SHP77 (cell line): ENCODE measurements around the gene EVC.

ENCODE experiments used
- DNase-seq, 2 experiments: peaks; one replicate each; lab custom pipeline; 2025; lab: John Stamatoyannopoulos, UW

The EVC gene

DNA sequence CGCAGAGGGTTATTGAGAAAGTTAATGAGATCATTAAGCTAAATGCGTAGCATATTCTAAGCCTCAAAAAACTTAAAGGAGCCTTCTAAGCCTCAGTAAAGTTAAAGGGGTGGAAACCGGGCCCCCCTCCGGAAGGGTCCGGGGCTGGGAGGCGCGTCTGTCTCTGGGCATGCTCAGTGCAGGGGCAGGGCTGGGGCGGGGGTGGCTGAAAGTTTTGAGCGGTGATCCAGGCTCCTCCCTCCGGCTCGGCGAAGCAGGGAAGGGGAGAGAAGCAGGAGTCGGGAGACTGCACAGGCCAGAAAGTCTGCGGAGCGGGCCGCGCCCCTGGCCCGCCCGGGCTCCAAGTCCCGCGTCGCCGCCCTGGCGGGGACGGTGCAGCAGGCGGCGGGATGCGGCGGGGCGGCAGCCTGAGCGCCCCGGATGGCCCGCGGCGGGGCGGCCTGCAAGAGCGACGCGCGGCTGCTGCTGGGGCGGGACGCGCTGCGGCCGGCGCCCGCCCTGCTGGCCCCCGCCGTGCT lies at the start of gene EVC:
TSS of gene EVC (plus strand) at position 241 of the 518 bp plus-strand sequence. CDS start at position 421, 180 bp downstream.
- peak in 1 of 2 experiments; percentile 26 for DNase-seq

DNA sequence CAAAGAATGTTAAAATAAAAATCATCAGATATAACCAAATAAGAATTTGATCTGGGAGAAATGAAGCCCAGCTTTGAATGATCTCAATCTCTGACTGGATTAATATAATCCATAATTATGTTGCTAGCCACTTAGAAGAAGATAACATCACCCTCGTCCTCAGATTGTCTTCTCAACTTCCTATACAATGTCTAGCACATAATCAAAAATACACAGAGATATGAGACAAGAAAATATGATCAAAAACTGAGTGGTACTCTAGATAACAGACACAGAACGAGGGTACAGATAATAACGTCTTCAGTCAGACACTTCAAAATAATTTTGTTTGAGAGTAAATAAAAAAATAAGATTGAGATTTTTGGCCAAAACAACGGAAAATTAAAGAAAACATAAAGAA lies 49.8 kb upstream of the EVC start:
- no peak for DNase-seq

DNA sequence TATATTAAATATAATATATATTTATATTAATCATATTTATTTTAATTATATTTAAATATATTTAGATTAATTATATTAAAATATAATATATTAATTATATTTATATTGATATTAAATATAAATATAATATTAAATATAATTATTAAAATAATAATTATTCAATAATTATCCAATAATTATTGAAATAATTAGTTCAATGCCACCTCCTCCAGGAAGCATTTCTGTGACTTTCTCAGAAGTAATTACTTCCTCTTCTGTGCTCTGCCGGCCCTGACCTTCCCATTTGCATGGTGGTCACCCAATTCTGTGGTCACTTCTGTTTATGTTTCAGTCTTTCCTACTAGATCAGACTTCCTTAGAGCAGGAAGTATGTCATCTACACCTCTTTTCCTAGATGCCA lies 48.4 kb upstream of the EVC start:
- no peak for DNase-seq

DNA sequence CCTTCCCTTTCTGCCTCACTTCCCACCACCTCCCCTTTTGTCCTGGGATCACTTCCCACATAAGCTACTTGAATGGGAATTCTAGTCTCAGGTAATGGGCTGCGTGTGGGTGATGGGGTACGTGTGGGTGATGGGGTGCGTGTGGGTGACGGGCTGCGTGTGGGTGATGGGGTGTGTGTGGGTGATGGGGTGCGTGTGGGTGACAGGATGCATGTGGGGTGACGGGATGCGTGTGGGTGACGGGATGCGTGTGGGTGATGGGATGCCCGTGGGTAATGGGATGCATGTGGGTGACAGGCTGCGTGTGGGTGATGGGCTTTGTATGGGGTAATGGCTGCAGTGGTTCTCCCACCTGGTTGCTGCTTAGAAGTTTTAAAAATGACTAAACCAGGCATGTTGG lies 46.2 kb upstream of the EVC start:
- no peak for DNase-seq

DNA sequence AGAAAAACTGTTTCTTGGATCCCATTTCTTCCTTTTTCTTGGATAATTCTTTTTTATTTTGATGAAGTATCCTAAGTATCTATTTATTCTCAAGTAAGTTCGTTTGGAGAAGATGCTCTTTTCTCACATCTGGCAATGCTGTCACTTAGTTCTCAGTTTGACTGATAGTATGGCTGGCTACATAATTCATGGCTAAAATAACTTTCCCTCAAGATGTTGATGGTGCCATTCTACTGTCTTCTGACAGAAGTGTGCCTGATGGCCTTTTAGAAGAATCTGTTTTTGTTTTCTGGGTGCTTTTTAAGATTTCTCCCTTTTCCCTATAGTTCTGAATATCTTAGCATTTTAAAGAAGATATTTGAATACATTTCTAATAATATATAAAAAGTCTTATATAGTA lies 44.3 kb upstream of the EVC start:
- no peak for DNase-seq

DNA sequence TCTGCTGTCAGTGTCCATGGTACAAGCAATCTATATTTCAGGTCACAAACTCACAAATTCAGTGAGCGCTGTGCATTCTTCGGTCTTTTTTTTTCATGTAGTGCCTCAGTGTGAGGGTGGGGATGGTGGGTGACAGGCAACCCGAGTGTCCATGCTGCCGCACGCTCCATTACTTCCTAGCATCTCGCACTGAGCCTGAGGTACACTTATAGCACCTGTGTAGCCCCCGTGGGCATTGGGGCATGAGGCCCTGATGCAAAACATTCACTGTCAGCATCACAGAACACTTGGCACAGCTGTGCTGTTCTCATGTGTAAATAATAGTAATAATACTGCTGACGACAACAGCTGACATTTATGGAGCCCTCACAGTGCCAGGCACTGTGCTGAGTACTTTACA lies 34.2 kb upstream of the EVC start:
- no peak for DNase-seq

DNA sequence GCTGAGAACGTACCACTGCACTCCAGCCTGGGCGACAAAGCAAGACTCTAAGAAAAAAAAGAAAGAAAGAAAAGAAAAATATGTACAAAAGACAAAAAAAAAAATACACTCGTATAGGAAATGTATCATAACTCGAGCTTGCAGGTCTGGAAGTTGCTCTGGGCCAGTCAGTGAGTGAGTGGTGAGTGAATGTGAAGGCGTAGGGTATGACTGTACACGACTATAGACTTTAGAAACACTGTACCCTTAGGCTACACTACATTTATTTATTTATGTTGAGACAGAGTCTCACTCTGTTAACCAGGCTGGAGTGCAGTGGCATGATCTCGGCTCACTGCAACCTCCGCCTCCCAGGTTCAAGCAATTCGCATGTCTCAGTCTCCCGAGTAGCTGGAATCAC lies 32.0 kb upstream of the EVC start:
- DNase-seq: no peak

DNA sequence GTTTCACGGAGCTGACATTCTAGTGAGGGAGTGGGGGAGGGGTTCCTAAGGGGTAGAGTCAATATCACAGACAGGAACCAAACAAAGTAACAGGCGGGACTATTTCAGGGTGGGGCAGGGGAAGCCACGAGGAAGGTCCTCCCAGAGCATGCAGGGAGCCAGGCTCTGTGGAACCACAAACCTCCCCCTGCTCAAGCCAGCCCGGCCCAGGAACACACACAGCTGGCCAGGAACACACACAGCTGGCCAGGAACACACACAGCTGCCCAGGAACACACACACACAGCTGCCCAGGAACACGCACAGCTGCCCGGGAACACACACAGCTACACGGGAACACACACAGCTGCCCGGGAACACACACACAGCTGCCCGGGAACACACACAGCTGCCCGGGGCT lies 27.4 kb upstream of the EVC start:
- DNase-seq: peak; percentile 25 to 45

DNA sequence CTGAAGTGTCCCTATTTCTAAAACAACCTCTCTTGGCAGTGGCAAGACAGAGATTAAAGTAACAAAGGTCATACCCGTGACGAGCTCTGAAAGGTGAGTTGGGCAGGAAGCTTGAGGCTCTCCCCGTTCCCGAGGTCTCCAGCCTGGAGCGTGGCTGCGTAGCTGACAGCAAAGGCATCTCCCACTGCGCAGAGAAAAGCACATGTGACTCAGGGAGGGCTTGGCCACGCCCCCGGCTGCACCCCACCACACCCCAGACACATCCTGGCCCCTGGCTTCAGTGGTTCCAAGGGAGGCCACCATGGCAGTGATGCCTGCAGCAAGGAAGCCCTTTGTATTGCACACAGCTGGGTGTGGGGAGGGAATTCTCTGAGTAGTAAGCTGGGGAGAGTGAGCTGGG lies 25.7 kb upstream of the EVC start:
- no peak for DNase-seq

DNA sequence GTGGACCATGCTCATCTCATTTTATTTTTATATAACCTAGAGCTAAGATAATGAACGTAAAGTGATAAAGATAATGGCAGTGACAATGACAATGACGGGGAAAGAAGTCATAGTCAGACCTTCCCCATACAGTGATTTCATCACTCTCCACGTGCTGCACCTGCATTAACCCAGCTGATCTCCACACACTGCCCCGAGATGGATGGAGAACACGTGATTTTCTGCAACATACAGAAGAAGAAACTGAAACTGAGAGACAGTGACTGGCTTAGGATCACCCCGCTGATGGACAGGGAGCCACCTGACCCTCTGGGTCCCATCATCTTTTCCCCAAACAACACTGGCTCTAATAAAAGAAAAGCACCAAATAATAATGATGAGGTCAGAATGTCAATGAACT lies 24.7 kb upstream of the EVC start:
- no peak for DNase-seq

DNA sequence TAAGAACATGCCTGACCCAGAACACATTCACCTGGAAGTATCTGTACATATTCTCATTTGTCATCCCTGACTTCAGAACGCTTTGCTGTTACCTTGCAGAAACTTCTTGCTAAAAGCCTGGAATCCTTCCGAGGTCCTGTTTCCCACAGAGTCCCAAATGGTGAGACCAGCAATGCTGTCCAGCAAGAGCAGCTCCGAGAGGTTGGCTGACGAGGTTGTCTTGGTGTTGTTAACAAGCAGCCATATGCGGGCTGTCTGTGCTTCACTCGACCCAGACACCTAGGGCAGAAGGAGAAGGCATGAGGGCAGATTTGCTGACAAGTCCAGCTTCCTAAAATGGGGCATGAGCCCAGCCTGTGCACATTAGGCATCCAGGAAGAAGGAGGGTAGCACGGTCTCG lies 21.9 kb upstream of the EVC start:
- DNase-seq: no peak

DNA sequence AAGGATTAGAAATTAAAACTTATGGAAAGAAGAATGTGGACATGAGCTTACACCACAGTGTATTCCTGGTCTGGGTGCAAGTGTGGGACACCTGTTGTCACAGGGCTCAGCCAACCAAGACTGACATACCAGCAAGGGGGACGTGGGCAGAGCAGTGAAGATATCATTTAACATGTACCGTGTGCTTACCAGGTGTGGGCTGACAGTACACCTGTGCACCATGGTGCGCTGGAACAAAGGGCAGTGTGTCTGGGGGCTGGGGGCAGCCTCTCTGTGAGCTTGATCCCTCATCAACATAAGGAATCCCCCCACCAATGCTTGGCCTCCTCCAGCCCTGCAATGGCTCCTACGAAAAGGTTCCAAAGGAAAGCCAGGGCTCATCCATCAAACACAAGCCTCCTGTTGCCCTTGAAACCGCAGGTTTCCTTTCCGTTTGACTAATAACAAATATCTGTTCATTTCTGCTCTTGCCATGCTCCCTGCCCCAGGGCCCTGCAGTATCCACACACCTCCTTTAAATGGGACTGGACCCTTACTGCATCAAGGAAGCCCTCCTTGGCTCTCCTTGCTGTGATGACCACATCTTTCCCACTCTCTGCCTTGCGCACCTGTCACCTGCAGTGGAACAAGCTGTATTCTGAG lies 19.4 kb upstream of the EVC start:
- DNase-seq: no peak

DNA sequence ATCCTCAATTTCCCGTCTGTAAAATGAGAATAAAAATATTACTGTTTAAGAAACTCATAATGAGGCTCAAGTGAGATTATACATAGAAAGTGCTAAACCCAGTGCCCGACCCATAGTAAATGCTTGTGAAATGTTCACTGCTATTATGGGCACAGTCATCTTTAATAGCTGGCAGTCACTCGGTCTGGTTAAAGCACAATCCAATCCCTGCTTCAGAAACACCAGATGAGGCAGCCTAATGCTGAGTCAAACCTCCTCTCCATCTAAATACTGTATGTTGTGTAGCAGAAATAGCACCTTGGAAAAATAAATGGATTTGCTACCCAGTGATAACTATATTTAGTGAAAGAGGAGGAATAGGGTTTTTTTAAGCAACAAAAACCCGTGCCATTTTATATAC lies 17.1 kb upstream of the EVC start:
- no peak for DNase-seq

DNA sequence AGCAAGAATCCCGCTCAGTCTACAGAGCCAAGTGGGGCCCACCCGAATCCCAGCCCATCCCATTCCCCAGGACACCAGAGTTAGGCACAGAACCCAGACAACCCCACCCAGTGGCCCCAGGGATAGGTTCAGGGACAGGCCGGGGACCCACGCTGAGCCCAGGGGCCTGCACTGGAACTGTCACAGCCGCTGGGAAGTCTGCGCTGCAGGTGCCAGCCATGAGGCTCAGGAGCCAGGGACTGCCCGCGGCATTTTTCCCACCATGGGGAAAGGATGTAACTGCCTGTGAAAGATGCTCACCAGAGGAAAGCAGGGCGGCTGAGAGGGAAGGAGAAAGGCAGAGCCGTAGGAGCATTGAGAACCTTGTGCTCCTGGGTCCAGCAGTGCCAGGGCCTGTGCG lies 14.7 kb upstream of the EVC start:
- no peak for DNase-seq

DNA sequence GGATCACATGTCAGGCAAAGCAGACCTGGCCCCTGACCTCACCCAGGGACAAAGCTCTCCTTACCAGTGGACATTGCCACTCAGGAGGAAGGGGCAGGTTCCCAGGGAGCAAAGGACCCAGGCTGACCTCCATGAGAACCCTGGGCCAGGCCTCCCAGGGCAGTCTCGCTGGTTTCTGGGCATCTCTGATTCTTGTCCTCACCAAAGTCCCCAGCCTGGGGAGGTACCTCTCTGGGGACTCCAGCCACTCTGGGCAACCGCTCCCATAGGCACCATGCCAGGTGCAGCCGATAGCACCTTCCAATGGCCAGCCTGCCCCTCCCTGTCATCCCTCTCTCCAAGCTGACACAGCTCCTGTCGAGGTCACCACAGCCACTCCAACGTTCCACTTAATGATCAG lies 10.5 kb upstream of the EVC start:
- DNase-seq: no peak

DNA sequence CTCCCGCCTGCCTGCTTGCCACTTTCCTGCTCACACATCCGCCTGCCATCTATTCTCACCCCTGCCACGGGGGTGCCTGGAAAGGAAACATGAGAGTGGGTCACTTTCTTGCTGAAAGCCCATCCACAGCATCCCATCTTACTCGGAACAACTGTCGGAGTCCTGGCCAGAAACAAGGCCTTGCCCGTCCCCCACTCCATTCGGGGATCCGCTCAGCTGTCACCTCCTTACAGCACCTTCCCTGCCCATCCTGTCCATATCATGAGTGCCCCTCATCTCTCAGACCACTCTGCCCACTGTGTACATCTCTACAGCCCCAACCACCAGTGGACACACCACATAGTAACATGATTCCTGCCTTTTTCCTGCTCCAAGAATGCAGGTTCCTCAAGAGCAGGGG lies 9.0 kb upstream of the EVC start:
- no peak for DNase-seq

DNA sequence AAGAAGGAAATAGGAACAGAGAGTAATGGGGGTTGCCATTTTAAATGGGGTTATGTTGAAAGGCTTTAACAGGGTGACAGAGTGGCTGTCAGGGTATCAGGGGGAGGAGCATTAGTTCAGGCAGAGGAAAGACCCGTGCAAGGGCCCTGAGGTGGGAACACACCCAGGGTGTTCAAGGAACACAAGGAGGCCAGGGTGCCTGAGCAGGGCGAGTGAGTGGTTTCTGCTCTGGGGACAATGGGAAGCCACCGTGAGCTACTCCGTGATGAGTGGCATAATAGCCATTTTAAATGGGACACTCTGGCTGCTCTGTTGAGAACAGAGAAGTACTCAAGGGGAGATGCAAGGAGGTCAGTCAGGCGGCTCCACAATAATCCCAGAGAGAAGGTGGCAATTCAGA lies 7.2 kb upstream of the EVC start:
- no peak for DNase-seq

DNA sequence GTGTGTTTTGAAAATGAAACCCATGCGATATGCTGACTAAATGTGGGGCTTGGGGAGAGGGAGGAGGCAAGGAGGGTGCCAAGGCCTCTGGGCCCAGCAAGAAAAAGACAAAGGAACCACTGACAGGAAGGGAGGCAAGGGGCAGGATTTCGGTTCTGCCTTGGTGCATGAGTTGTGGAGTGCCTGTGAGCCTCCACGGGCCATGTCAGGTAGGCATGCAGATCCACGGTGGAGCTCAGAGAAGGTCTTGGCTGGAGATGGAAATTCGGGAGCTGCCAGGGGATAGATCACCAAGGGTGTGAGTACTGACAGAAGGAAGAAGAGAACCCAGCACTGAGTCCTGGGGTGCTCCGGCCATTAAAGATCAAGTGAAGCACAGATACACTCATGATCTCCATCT lies 6.7 kb upstream of the EVC start:
- DNase-seq: no peak

DNA sequence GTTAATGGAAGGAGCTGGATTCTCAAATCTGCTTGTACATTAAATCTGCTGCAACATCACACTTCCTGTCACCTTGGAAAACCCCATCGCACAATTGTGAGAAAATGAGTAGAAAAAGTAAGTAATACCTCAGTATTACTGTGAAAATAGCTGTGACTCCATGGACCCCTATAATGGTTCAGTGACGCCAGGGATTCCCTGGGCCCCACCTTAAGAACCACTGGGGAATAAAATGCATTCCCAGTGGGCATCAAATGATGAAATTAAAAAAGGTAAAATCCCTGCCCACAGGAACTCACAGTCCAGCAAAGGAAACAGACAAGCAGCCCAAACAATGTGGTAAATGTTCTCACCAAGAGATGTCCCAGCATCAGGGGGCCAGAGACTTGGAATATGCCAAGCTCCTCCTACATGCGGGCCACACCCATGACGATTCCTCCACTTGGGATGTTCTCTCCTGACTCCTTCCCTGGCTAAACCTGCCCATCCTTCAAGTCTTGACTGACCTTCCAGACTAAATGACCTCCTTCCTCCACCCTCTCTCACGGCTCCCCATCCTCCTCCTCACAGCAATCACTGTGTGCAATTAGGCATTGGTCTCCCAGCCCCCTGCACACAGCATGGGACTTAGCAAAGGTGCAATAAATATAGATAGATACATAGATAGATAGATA lies 5.2 kb upstream of the EVC start:
- no peak for DNase-seq

DNA sequence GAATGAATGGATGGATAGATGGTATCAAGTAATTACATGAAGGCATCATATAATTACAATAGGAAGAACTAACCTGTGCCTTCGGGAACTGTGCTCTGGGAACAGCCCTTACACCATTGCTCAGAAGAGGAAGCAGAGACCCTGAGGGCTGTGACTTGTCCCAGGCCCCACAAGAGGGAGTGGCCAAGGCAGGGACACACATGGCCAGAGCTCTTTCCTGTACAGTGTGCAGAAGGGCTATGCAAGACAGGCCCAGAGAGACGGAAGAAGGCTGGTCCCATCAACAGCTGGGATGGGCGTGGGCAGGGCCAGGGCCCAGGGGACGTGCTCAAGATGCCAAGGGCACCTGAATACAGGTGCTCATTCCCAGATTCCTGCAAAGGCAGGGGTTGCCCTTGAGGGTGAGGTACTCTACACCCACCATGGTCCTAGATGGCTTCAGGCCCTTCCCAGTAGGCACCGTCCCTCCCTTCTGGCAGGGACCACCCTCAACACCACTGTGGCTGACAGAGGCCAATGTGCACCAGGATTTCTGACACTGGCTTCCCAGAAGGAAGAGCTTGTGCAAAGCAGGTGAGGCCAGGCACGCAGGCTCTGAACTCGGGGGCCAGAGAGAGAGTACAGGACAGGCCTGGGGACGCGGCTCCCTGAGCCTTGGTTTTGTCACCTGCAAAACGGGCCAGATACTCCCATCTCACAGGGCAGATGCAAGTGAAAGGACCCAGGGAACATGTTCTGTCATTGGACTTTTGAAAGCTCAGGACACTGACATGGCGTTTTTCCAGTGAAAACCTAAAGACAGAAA lies 4.3 kb upstream of the EVC start:
- DNase-seq: no peak

DNA sequence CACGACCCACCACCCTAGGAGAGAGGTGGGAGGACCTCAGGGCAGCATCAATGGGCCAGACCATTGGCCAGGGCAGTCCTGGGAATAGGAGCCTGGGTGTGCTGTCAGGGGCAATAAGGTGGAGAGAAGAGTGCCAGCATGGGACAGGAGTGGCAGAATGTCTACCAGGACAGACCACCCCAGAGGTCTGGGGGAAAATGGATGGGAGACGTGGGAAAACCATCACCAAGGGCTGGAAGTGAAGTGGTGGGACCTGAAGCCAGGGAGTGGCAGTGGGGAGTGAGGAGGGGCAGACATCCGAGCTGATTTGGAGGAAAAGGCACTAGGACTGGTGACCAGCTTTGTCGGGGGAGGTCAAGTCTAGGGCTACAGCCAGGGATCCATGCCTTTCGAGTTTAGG lies 3.6 kb upstream of the EVC start:
- DNase-seq: no peak

DNA sequence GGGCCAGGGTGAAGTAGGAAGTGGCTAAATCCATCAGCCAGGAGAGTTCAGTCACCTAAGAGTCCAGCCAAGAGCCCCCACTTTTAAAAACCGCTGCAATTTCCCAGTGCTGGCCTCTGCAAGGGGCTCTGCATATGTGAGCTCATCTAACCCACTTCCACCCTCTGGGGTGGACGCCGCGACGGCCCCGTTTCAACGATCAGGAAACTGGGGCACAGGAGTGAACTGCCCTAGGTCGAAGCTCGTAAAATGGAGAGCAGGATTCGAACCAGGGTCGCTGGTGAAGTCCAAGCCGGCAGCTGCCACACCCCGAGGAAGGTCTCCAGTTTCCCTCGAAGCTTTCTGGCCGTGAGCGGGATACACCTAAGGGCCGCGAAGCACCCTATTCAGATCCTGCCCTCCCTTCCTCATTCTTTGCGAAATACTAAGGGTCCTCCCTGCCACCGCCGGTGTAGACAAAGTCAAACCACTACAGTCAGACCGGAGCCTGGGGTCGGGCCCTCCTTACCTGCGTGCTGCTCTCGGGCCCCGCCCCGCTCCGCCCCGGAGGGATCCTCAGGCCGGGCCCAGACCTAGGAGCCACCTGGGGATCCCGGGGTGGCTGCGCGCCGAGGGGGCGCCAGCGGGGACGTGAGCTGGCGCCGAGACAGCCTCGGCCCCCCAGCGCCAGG lies 3.1 kb upstream of the EVC start:
- DNase-seq: no peak
